HG03571 (cell line): Measurements from ENCODE around the gene ELOVL6.
"Not testable (repeated sequence)": the region's sequence is repeated elsewhere in the genome, so short reads cannot be mapped to it uniquely, and the experiment has no call there.

ENCODE experiments used
- ATAC-seq: cut with Tn5 transposase; IDR thresholded peaks from one replicate; pipeline ENCODE4 v1.9.1; 2021; ENCODE audit not compliant: unreplicated experiment

Gene ELOVL6

DNA sequence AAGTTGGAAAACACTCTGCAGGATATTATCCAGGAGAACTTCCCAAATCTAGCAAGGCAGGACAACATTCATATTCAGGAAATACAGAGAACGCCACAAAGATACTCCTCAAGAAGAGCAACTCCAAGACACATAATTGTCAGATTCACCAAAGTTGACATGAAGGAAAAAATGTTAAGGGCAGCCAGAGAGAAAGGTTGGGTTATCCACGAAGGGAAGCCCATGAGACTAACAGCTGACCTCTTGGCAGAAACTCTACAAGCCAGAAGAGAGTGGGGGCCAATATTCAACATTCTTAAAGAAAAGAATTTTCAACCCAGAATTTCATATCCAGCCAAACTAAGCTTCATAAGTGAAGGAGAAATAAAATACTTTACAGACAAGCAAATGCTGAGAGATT lies 120.3 kb downstream of the ELOVL6 start:
- not testable (repeated sequence) for ATAC-seq

DNA sequence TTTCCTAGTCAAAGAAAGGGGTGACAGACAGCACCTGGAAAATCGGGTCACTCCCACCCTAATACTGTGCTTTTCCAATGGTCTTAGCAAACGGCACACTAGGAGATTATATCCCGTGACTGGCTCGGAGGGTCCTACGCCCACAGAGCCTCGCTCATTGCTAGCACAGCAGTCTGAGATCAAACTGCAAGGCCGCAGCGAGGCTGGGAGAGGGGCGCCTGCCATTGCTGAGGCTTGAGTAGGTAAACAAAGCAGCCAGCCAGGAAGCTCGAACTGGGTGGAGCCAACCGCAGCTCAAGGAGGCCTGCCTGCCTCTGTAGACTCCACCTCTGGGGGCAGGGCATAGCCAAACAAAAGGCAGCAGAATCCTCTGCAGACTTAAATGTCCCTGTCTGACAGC lies 121.6 kb downstream of the ELOVL6 start:
- not testable (repeated sequence) for ATAC-seq

DNA sequence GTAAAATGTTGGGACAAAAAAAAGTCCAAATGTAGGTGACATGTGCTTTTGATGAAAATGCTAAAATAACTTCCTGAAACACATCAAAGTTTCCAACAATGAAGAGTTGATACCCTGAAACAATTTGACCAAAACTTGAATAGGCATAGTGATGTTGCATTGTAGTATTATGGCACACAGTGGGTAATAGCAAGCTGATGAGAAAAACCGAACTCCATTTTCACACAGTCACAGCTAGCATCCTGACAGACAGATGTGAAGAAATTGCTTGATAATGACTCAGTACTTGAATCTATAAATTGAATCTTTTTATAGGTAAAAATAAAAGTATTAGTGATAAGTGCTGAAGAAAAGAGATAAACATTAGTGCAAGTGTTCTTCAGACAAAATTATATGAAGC lies 122.5 kb downstream of the ELOVL6 start:
- ATAC-seq = no peak

DNA sequence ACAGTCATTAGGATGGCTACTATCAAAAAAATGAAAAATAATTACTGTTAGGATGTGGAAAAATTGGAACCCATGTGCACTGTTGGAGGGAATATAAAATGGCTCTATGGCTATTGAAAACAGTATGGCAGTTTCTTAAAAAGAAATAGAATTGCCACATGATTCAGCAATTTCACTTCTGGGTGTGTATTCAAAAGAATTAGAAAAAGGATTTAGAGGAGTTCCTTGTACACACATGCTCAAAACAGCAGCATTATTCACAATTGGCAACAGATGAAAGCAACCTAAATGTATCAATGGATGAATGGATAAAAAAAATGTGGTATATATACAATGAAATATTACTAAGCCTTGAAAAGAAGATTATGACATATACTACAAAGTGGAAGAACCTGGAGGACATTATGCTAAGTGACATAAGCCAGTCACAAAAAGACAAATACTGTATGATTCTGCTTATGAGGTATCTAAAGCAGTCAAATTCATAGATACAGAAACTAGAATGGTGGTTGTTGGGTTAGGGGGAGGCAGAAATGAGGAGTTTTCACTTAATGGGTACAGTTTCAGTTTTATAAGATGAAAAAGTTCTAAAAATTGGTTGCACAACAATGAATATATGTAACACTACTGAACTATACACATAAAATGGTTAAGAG lies 123.2 kb downstream of the ELOVL6 start:
- ATAC-seq = no peak

DNA sequence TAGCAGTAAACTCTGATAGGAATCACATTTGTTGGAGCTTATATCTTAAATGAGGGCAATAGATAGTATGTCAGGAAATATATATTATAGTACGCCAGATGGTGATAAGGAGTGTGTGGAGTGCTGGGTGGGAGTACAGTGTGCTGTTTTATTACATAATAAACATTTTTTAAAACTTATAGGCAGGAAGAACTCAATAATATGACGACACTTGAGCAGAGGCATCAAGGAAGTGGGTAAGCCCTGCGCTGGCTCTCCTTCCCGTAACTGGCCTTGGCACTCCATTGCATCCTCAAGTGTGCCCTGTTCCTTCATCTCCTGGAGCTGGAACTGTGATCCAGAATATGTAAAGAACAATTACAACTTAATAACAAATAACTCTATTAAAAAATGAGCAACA lies 123.8 kb downstream of the ELOVL6 start:
- ATAC-seq = no peak

DNA sequence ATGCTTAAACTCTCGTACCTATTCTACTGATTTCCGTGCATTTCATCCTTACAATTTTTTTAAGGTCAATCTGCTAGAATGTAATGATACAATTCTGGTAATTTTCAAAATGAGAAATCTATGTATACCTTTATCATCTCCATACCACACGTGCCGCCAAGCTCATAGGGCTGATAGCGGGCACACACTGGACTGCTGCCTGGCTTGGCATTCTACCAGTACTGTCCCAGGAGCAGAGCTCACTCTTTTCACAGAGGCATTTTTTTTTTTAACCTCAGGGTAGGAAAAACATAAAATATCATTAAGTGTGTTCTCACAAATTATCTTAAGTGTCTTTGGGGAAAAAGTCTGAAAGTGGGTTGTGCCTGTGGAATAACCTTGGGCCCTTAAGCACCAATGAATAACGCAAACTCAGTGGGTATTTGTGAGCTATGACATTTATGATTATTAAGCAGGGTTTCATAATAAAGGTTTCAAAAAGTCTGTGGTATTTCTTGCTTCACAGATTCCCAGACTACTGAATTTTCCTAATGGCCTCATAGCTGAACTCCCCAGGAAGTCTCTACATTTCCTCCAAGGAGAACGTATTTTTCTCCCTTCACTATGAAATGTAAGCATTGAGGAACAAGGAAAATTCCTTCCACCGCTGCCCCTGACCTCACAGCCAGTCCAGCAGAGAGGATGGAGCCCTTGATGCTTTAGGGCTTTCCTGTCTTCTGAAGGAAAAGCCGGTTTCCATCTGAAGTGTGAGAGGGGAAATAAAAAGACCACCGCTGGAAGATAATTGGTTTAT lies 125.2 kb downstream of the ELOVL6 start:
- ATAC-seq = no peak

DNA sequence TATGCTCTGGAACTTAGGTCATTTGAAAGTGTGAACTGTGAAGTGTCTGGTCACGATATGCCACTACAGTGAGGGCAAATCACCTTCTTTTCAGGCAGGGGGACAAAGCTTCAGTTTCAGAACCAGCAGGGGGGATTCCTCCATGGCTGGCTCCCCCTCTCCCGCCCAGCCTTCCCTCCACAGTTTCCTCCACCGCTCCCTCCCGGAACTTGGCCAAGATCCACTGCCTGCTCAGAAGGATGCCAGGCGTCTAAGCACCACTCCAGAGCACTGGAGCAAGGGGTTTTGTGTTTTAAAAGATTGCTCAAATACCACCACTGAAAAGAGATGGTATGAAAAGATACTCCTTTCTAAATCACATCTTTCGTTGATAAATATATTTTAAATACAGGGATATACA lies 126.9 kb downstream of the ELOVL6 start:
- ATAC-seq = no peak

DNA sequence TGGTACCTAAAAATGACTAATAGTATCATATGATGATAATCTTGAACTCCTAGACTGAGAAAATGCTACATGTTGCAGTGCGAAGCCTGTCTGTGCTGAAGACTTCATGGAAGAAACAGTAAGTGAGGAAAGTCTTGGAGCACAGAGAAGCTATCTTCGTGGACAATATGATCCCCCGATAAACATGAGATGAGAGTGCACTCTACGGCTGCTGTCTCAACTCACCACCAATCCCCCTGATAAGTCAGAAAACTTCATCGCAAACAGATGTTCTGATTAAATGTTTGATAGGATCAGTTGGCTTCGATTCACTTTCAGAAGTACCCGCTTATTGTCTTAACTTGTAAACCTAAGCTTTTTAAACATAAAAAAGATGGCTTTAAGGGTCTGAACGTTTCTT lies 130.2 kb downstream of the ELOVL6 start:
- no peak for ATAC-seq

DNA sequence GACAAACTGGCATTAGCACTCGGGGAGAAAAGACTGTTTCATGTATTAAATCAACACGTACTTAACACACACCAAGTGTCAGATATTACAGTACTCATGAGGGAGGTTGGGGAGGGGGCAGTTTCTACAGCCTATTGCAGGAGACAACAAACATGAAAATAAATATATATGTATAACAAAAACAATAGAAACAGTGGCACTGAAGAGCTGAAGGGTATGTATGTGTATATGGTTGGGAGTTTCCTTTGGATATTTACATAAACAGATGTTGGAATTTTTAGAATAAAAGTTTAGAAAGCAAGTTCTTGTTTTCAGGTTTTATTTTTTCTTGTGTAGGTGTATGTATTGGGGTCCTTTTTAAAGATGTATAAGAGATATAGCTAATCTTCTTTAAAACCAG lies 133.5 kb downstream of the ELOVL6 start:
- ATAC-seq = no peak

DNA sequence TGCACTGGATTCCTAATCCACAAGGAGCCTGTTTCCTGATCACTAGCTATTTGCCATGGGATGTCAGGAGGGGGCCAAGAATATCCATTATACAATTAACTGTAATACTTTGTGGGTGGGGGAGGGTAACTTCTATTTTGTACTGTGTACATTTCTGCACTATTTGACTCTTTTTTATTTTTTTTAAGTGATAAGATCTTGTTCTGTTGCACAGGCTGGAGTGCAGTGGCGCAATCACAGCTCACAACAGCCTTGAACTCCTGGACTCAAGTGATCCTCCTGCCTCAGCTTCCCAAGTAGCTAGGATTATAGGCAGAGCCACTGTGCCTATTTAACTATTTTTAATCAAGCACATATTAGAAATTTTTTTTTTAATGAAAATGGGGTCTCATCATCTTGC lies 134.1 kb downstream of the ELOVL6 start:
- no peak for ATAC-seq

DNA sequence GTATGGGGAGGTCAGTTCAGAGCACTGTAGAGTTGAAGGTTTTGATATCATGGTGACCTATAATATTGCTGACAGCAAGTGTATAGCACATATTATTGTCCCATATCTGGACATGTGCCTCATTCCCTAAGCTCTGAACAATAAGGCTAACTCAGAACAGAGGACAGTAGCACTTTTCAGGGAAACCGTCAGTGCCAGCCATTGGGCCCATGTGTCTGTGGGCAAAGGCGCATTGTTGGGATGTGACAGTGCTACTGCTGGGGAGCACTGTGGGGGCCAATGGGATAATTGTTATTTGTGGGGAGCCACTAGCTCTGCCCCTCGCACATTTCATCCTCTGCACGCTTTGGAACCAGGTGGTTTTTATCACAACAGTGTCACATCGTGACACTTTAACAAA lies 136.2 kb downstream of the ELOVL6 start:
- ATAC-seq = no peak

DNA sequence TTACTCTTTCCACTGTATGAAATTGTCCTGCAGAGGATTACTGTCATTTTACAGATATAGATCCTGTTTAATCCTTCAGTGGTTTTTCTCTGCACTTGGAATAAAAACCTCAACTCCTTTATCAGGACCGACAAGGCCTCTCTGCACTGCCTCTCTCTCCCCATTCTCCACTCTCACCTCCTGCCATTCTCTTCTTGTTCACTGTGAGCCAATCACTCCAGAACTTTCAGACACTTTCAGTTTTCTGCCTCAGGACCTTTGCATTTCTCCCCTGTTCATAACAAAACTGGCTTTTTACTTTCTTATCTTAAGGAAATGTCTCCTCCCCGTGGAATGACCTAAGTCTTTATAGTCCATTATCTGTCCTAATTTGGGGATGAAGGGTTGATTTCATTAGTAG lies 137.3 kb downstream of the ELOVL6 start:
- ATAC-seq = no peak

DNA sequence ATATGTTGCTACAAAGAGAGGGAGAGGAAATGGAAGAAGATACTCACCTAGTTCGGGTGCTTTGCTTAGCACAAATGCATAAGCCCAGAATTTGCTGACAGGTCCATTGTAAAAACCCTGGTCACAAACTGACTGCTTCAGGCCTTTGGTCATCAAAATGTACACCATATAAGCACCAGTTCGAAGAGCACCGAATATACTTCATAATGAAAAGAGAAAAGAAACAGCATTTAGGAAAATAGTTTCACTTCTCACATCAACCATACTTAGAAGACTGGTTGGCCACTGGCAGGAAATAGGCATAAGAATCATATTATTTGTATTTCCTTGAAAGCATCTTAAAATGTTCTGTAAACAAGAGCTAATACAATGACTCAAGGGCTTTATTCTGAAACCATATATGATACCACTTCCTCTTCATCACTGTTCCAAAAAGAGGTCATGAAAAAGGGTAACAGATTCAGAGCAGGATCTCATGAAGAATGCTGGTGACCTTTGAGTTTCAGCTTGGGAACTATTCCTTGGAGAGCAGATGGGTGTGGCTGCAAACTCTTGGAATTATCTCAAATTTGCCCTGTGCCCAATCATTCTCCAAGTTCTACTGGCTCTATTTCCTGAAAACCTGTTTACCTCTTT lies 138.7 kb downstream of the ELOVL6 start:
- ATAC-seq = peak; percentile 90

DNA sequence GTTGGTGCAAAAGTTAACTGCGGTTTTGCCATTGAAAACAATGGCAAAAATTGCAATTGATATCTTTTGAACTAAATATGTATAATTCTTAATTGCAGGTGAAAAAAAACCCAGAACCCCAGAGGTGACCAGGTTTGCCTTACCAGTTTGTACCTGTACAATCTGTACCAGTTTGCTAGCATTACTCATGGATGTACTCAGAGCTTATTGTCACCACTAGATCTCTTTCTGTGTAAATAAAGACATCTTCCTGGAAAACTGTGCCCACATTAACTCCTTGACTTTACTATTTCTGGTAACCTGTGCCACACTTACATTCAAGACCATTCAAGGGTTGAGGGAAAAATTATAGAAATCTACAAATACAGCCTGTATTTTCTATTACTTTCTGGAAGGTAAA lies 139.7 kb downstream of the ELOVL6 start:
- ATAC-seq = no peak

DNA sequence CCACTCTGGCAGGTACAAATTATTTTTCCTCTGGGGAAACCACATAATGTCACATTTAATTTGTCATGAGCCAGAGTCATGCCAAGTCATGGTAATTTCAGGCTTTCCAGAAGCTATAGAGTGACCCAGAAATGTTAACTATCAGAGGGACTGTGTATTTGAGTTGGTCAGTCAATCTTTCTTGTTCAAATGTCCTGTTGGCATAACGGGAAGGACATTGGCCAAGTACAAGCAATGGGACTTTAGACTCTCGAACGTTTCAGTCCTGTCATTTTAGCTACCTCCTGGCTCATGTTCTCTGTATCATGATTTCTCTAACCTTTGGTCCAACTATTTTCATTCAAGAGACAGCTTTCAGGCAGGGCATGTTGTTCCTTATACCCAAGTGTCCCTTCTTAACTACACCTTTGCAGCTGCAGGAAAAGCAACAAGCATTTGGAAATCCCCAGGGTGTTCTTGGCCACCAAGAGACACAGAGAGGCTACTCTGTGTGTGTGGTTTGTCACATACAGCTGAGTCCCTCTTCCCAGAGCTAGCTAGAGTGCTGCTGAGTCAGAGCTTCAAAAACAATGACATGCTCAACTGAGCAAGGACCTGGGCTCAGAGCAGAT lies 143.2 kb downstream of the ELOVL6 start:
- peak; percentile 56 for ATAC-seq

DNA sequence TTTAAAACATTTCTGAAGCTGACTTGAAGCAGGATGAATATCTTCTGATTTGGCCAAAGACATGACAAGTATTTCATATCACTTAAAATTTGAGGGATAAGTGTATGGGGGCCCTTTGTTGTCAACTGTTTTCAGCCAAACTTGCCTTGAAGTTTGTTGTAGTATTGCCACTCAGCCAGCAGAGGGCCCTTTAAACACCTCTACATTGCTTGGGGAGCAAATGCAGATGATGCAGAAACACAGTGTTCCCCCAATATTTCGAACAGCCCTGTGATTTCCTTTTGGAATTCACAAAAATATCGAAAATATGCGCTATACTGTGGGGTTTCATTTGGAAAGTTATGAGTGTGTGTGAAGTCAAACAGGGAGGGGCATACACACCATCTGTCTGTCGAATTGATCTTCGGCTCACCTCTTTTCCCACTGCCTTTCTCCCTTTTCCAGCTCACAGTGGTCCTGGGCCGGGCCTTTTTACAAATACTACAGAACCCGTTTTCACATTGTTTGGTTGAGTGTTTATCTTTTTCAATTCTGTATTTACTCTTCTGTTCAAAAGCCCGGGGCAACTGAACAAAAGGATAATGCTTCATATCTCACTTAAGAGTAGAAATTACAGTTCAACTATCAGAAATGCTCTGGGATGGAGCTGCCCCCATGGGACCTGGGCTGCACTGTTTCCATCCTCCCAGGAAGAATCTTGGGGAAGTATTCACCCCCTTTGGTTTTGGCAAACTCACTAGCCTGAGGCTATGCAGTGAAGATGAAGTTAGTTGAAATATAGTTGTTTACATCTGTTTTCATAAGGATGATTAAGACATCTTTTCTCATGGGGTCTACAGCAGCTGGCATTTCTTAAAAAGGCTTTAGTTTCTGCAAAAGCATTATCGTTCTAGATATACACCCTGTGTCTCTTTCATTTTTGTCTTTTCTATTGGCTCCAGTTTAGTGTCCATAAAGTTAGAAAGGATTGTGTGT lies 148.2 kb downstream of the ELOVL6 start:
- ATAC-seq = no peak

DNA sequence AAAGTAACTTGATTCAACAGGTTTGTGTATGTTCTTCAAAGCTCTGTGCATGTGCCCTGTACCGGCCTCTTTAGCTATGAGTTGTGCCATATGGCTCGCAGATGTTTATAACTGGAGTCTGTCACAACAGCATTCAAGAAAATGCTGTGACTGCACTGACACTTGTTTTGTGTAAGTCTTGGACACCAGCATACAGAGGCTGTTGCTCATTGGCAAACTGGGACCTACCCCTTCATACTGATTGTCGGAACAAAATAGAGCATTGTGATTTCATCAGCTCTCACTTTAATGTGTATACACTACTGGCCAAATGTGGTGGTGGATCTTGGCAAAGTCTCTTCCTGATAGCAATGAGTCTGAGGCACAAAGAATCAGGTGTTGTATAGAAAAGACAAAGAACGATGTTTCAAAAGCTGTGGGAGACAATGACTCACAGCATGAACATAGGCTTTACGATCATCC lies 151.8 kb downstream of the ELOVL6 start:
- ATAC-seq = no peak

DNA sequence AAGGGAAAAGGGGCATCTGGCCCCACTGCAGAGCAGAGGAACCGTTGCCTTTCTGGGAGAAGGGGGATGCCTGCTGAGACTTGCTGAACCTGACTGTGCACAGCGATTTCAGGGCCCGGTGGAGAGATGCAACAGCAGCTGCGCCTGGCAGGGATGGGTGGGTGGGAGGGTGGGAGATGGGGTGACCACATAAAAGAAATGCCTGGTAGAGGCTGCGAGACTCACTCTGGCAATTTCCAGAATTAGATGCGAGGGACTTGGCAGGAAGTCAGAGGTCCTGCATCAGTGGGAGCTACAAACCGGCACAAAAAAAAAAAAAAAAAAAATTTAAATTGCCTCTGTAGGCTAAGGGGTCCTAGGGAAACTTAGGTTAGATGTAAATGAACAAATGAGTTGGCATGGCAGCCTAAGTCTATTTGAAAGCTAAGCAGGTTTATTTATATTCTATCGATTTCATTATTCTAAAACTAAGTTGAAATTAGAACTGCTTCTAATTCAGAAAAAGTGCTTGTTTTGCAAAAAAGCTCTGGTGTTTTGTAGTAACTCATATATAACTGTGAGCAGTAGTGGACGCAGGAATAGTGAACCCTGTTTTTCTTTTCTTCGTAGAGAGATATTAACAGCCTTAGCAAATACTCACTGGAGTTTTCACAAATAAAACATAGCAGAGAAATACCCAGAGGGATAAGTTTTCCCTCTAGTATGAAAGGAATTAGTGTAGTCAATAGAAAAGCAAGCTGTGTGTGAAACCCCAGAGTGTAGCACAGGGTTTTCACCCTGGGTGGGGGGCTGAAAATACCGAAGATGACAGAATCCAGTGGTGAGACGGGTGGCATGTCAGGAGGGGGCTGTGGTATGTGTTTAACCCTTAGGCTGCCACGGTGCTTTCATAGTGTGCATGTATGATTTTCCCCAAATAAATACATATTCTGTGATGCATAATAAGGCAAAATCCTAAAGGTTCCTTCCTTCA lies 155.6 kb downstream of the ELOVL6 start:
- no peak for ATAC-seq

DNA sequence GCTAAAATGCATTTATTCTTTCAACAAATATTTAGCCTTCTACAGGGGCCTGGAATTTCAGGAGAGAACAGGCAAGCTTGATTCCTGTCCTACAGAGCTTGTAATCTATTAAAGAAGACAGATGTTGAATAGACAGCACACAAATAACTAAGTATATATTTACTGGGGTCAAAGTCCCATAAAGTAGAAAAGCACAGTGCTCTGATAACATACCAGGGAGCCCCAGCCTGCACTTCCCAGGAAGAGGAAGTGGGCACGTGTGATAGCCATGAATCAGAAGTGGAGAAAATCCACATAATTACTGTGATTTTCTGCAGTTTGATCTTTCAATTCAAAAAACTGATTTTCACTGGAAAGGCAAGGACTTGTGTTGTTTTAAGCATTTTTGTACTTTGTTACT lies 156.7 kb downstream of the ELOVL6 start:
- no peak for ATAC-seq
